ENCODE results near the gene RPS6KC1. TPM values are rescaled to one million over a fixed set of nuclear protein-coding genes. Genes with fewer than 3 reads are reported as not detected.
"Not testable (repeated sequence)": the region's sequence is repeated elsewhere in the genome, so short reads cannot be mapped to it uniquely, and the experiment has no call there.

The RPS6KC1 gene
- total RNA-seq, 1 donor from 2014 or later = 25.6 TPM

DNA sequence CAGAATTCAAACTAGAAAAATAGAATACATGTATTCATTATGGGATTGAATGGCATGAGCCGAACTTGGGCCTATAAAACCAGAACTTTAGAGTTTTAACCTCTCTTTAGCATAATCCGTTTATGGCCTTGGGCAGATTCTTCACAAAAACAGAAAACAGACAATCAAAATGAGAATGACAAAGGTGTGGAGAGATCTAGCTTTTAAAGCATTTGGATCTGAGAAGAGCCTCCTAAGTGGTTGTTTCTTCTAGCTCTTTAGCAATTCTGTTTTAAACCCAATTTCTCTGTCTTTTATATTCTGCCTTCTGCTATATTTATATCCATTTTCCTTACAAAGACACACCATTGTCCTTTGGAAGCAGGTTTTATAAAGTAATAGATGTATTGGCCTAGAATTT, 160.2 kb downstream of the RPS6KC1 start:
- Mint-ChIP-seq H3K4me1 (ENCODE audit: low read depth, unreplicated experiment) (no peaks in the 10 kb centered on the region), H3K27me3 (ENCODE audit: low read depth, unreplicated experiment) (no peaks in the 10 kb centered on the region), H3K36me3 (ENCODE audit: low read depth, unreplicated experiment) (peaks cover 28% of the 10 kb centered on the region), H3K27ac (ENCODE audit: unreplicated experiment) (no peak overlapping the region), H3K9me3 (ENCODE audit: unreplicated experiment) (peaks cover 8% of the 10 kb centered on the region), H3K4me3 (ENCODE audit: unreplicated experiment) (no peak overlapping the region)
- DNase-seq (ENCODE audit: low read depth) (no peak), FAIRE-seq (no peak)
- Histone ChIP-seq H3K27ac (ENCODE audit: low read depth, low read length) (no peak overlapping the region), H3K27me3 (ENCODE audit: insufficient read depth, low read length) (no peaks in the 10 kb centered on the region), H3K79me2 (ENCODE audit: insufficient read depth, low read length) (no peaks in the 10 kb centered on the region), H3K9me3 (ENCODE audit: insufficient read depth, low read depth, low read length) (no peaks in the 10 kb centered on the region), H3K36me3 (ENCODE audit: insufficient read depth, low read length) (no peaks in the 10 kb centered on the region), H3K4me1 (ENCODE audit: insufficient read depth, low read length) (no peaks in the 10 kb centered on the region), H2AFZ (ENCODE audit: low read depth, low read length) (no peak overlapping the region), H3K4me3 (ENCODE audit: insufficient read depth, low read depth, low read length) (no peak overlapping the region), H3K9ac (ENCODE audit: low read length) (no peak overlapping the region), H3K4me2 (ENCODE audit: low read length) (no peak overlapping the region), H4K20me1 (ENCODE audit: insufficient read depth, low read length) (no peaks in the 10 kb centered on the region)
- TF ChIP-seq CTCF (IDR thresholded peaks at IDR 0.05; ENCODE audit: insufficient read depth, low read depth, low read length) (no peak), EZH2 (IDR thresholded peaks at IDR 0.05; ENCODE audit: insufficient read depth, low read length) (no peak)

DNA sequence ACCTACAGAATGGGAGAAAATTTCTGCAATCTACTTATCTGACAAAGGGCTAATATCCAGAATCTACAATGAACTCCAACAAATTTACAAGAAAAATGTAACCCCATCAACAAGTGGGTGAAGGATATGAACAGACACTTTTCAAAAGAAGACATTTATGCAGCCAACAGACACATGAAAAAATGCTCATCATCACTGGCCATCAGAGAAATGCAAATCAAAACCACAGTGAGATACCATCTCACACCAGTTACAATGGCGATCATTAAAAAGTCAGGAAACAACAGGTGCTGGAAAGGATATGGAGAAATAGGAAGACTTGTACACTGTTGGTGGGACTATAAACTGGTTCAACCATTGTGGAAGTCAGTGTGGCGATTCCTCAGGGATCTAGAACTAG, 168.0 kb downstream of the RPS6KC1 start:
- not testable (repeated sequence) for H3K9ac ChIP-seq (ENCODE audit: low read length); H3K27me3 Mint-ChIP-seq (ENCODE audit: low read depth, unreplicated experiment); FAIRE-seq; H3K4me1 Mint-ChIP-seq (ENCODE audit: low read depth, unreplicated experiment); H3K4me1 ChIP-seq (ENCODE audit: insufficient read depth, low read length); H3K27ac ChIP-seq (ENCODE audit: low read depth, low read length); H3K4me3 Mint-ChIP-seq (ENCODE audit: unreplicated experiment); H2AFZ ChIP-seq (ENCODE audit: low read depth, low read length); H3K79me2 ChIP-seq (ENCODE audit: insufficient read depth, low read length); H3K4me2 ChIP-seq (ENCODE audit: low read length); H3K36me3 ChIP-seq (ENCODE audit: insufficient read depth, low read length); H3K27me3 ChIP-seq (ENCODE audit: insufficient read depth, low read length); H3K9me3 ChIP-seq (ENCODE audit: insufficient read depth, low read depth, low read length); H3K4me3 ChIP-seq (ENCODE audit: insufficient read depth, low read depth, low read length); H3K27ac Mint-ChIP-seq (ENCODE audit: unreplicated experiment); H4K20me1 ChIP-seq (ENCODE audit: insufficient read depth, low read length); DNase-seq (ENCODE audit: low read depth)
- peaks cover 10% of the 10 kb centered on the region for H3K9me3 Mint-ChIP-seq (ENCODE audit: unreplicated experiment)
- peaks cover 18% of the 10 kb centered on the region for H3K36me3 Mint-ChIP-seq (ENCODE audit: low read depth, unreplicated experiment)

GRCh38 chr1:213221209-213221608, 170.2 kb downstream of the RPS6KC1 start:
- FAIRE-seq = no peak
- Histone ChIP-seq H3K79me2 (ENCODE audit: insufficient read depth, low read length) (no peaks in the 10 kb centered on the region), H3K4me3 (ENCODE audit: insufficient read depth, low read depth, low read length) (no peak overlapping the region), H3K4me1 (ENCODE audit: insufficient read depth, low read length) (no peaks in the 10 kb centered on the region), H3K9me3 (ENCODE audit: insufficient read depth, low read depth, low read length) (no peaks in the 10 kb centered on the region), H3K27me3 (ENCODE audit: insufficient read depth, low read length) (no peaks in the 10 kb centered on the region), H2AFZ (ENCODE audit: low read depth, low read length) (no peak overlapping the region), H4K20me1 (ENCODE audit: insufficient read depth, low read length) (no peaks in the 10 kb centered on the region), H3K27ac (ENCODE audit: low read depth, low read length) (no peak overlapping the region), H3K9ac (ENCODE audit: low read length) (no peak overlapping the region), H3K36me3 (ENCODE audit: insufficient read depth, low read length) (no peaks in the 10 kb centered on the region), H3K4me2 (ENCODE audit: low read length) (no peak overlapping the region)
- Mint-ChIP-seq H3K9me3 (ENCODE audit: unreplicated experiment) (peaks cover 7% of the 10 kb centered on the region), H3K4me1 (ENCODE audit: low read depth, unreplicated experiment) (no peaks in the 10 kb centered on the region), H3K36me3 (ENCODE audit: low read depth, unreplicated experiment) (peaks cover 3% of the 10 kb centered on the region), H3K27me3 (ENCODE audit: low read depth, unreplicated experiment) (no peaks in the 10 kb centered on the region), H3K27ac (ENCODE audit: unreplicated experiment) (no peak overlapping the region), H3K4me3 (ENCODE audit: unreplicated experiment) (no peak overlapping the region)
- DNase-seq (ENCODE audit: low read depth) = no peak
- TF ChIP-seq CTCF (IDR thresholded peaks at IDR 0.05; ENCODE audit: insufficient read depth, low read depth, low read length) (no peak), EZH2 (IDR thresholded peaks at IDR 0.05; ENCODE audit: insufficient read depth, low read length) (no peak)

Data from astrocyte (in vitro differentiated cells and primary cell).